ENCODE results near the gene GALNT17.

Gene GALNT17

GRCh38 chr7:71723859-71724258 is 591.9 kb downstream of the GALNT17 start:
- H3K4me3 ChIP-seq (ENCODE audit: low read depth, low read length): no peak overlapping the region
- H4K12ac ChIP-seq (ENCODE audit: low read depth, low read length): no peak overlapping the region
- H3K4me1 ChIP-seq (ENCODE audit: control insufficient read depth in 1 of 2, insufficient read depth in 2 of 2, low read length in 2 of 2): no peaks in the 10 kb centered on the region
- H2BK12ac ChIP-seq (ENCODE audit: low read length): no peak overlapping the region
- H2AFZ ChIP-seq (ENCODE audit: insufficient read depth, low read length, poor library complexity): no peak overlapping the region
- no CpG with 5 or more reads among the region's 7 CpGs for WGBS (ENCODE audit: extremely low coverage, insufficient coverage, insufficient read length)
- no peak overlapping the region for H2AK5ac ChIP-seq (ENCODE audit: low read length)
- H3K4me2 ChIP-seq (ENCODE audit: low read length): no peak overlapping the region
- H4K91ac ChIP-seq (ENCODE audit: low read depth, low read length): no peak overlapping the region
- H3K4ac ChIP-seq (ENCODE audit: low read depth, low read length): no peak overlapping the region
- H3K79me2 ChIP-seq (ENCODE audit: control insufficient read depth, insufficient read depth, low read length, poor library complexity): no peaks in the 10 kb centered on the region
- no peaks in the 10 kb centered on the region for H3K27me3 ChIP-seq (ENCODE audit: insufficient read depth, low read length)
- no peaks in the 10 kb centered on the region for H3K36me3 ChIP-seq (ENCODE audit: control insufficient read depth in 1 of 2, insufficient read depth in 2 of 2, low read length in 2 of 2)
- no peak overlapping the region for H3K14ac ChIP-seq (ENCODE audit: low read length)
- H2BK120ac ChIP-seq (ENCODE audit: insufficient read depth, low read length, poor library complexity): no peak overlapping the region
- H4K8ac ChIP-seq (ENCODE audit: low read depth, low read length): no peak overlapping the region
- no peak overlapping the region for H3K23ac ChIP-seq (ENCODE audit: low read length)
- H3K27ac ChIP-seq (ENCODE audit: low read depth, low read length): no peak overlapping the region
- H3K18ac ChIP-seq (ENCODE audit: low read length): no peak overlapping the region
- no peaks in the 10 kb centered on the region for H3K79me1 ChIP-seq (ENCODE audit: low read length)
- DNase-seq: no peak
- no peak overlapping the region for H2BK5ac ChIP-seq (ENCODE audit: low read depth, low read length, poor library complexity)
- no peaks in the 10 kb centered on the region for H3K9me3 ChIP-seq (ENCODE audit: insufficient read depth, low read depth, low read length)
- no peak overlapping the region for H3K9ac ChIP-seq (ENCODE audit: low read length)

- H3K4ac ChIP-seq (ENCODE audit: low read depth, low read length): no peak overlapping the region
- no peak overlapping the region for H3K9ac ChIP-seq (ENCODE audit: low read length)
- H4K12ac ChIP-seq (ENCODE audit: low read depth, low read length): no peak overlapping the region
- no peaks in the 10 kb centered on the region for H3K9me3 ChIP-seq (ENCODE audit: insufficient read depth, low read depth, low read length)
- H4K91ac ChIP-seq (ENCODE audit: low read depth, low read length): no peak overlapping the region
- no peaks in the 10 kb centered on the region for H3K79me1 ChIP-seq (ENCODE audit: low read length)
- H3K27me3 ChIP-seq (ENCODE audit: insufficient read depth, low read length): no peaks in the 10 kb centered on the region
- H2BK120ac ChIP-seq (ENCODE audit: insufficient read depth, low read length, poor library complexity): no peak overlapping the region
- DNase-seq: no peak
- H2BK5ac ChIP-seq (ENCODE audit: low read depth, low read length, poor library complexity): no peak overlapping the region
- no peak overlapping the region for H3K4me2 ChIP-seq (ENCODE audit: low read length)
- H3K27ac ChIP-seq (ENCODE audit: low read depth, low read length): no peak overlapping the region
- H2AFZ ChIP-seq (ENCODE audit: insufficient read depth, low read length, poor library complexity): no peak overlapping the region
- no peak overlapping the region for H2BK12ac ChIP-seq (ENCODE audit: low read length)
- H3K4me1 ChIP-seq (ENCODE audit: control insufficient read depth in 1 of 2, insufficient read depth in 2 of 2, low read length in 2 of 2): no peaks in the 10 kb centered on the region
- H3K23ac ChIP-seq (ENCODE audit: low read length): no peak overlapping the region
- no peak overlapping the region for H4K8ac ChIP-seq (ENCODE audit: low read depth, low read length)
- H3K18ac ChIP-seq (ENCODE audit: low read length): no peak overlapping the region
- H3K79me2 ChIP-seq (ENCODE audit: control insufficient read depth, insufficient read depth, low read length, poor library complexity): no peaks in the 10 kb centered on the region
- H3K36me3 ChIP-seq (ENCODE audit: control insufficient read depth in 1 of 2, insufficient read depth in 2 of 2, low read length in 2 of 2): no peaks in the 10 kb centered on the region
- no peak overlapping the region for H3K4me3 ChIP-seq (ENCODE audit: low read depth, low read length)
- H3K14ac ChIP-seq (ENCODE audit: low read length): no peak overlapping the region
- H2AK5ac ChIP-seq (ENCODE audit: low read length): no peak overlapping the region
- WGBS (ENCODE audit: extremely low coverage, insufficient coverage, insufficient read length): no CpG with 5 or more reads among the region's 1 CpG
Measured at GRCh38 chr7:71727347-71727746, 595.4 kb downstream of the GALNT17 start.

- H3K4me3 ChIP-seq (ENCODE audit: low read depth, low read length): no peak overlapping the region
- H3K4me2 ChIP-seq (ENCODE audit: low read length): no peak overlapping the region
- H3K9me3 ChIP-seq (ENCODE audit: insufficient read depth, low read depth, low read length): peaks cover 2% of the 10 kb centered on the region
- no peaks in the 10 kb centered on the region for H3K36me3 ChIP-seq (ENCODE audit: control insufficient read depth in 1 of 2, insufficient read depth in 2 of 2, low read length in 2 of 2)
- no peak overlapping the region for H4K91ac ChIP-seq (ENCODE audit: low read depth, low read length)
- no peak overlapping the region for H3K23ac ChIP-seq (ENCODE audit: low read length)
- no peak overlapping the region for H2AK5ac ChIP-seq (ENCODE audit: low read length)
- H4K8ac ChIP-seq (ENCODE audit: low read depth, low read length): no peak overlapping the region
- H3K4ac ChIP-seq (ENCODE audit: low read depth, low read length): no peak overlapping the region
- H3K27me3 ChIP-seq (ENCODE audit: insufficient read depth, low read length): no peaks in the 10 kb centered on the region
- no peak overlapping the region for H4K12ac ChIP-seq (ENCODE audit: low read depth, low read length)
- H3K4me1 ChIP-seq (ENCODE audit: control insufficient read depth in 1 of 2, insufficient read depth in 2 of 2, low read length in 2 of 2): no peaks in the 10 kb centered on the region
- H3K27ac ChIP-seq (ENCODE audit: low read depth, low read length): no peak overlapping the region
- H2BK5ac ChIP-seq (ENCODE audit: low read depth, low read length, poor library complexity): no peak overlapping the region
- no peak overlapping the region for H3K9ac ChIP-seq (ENCODE audit: low read length)
- no peak overlapping the region for H2BK120ac ChIP-seq (ENCODE audit: insufficient read depth, low read length, poor library complexity)
- H3K79me2 ChIP-seq (ENCODE audit: control insufficient read depth, insufficient read depth, low read length, poor library complexity): no peaks in the 10 kb centered on the region
- WGBS (ENCODE audit: extremely low coverage, insufficient coverage, insufficient read length): no CpG with 5 or more reads among the region's 9 CpGs
- no peak for DNase-seq
- H2AFZ ChIP-seq (ENCODE audit: insufficient read depth, low read length, poor library complexity): no peak overlapping the region
- H3K79me1 ChIP-seq (ENCODE audit: low read length): no peaks in the 10 kb centered on the region
- H2BK12ac ChIP-seq (ENCODE audit: low read length): no peak overlapping the region
- H3K18ac ChIP-seq (ENCODE audit: low read length): no peak overlapping the region
- no peak overlapping the region for H3K14ac ChIP-seq (ENCODE audit: low read length)
Measured at GRCh38 chr7:71731740-71732139, 599.8 kb downstream of the GALNT17 start.

DNA sequence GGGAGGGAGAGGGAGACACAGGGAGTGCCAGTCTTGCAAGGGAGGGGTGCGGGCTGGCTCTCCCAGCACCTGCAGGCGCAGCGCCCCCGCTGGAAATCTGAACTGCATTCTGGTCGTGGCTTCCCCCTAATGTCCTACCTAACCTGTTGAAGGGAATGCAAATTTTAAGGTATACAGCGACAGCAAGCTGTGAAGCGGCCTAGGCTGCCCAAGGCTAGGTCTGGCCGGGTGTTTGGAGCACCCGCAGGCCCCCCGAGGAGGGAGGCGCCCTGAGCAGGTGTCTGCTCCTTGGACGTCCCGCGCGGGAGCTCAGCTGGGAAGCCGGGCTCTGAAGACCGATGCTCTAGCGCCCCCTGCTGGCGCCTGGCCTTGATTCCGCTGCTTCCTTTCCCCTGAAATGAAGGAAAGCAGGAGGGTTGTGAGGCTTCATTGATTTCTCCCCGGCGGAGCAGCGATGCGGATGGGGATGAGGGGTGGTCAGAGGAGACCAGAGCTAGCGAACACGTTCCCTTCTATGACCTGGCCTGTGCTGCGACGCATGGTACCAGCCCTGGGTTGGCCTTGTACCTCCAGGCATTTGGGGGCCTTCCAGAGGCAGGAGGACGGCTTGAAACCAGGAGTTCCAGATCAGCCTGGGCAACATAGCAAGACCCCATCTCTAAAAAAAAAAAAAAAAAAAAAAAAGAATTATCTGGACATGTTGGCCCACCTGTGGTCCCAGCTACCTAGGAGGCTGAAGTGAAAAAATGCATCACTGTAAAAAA is 601.3 kb downstream of the GALNT17 start:
- Histone ChIP-seq H2BK12ac (ENCODE audit: low read length) (no peak overlapping the region), H3K79me1 (ENCODE audit: low read length) (no peaks in the 10 kb centered on the region), H4K8ac (ENCODE audit: low read depth, low read length) (no peak overlapping the region), H3K18ac (ENCODE audit: low read length) (no peak overlapping the region), H2AFZ (ENCODE audit: insufficient read depth, low read length, poor library complexity) (no peak overlapping the region), H3K79me2 (ENCODE audit: control insufficient read depth, insufficient read depth, low read length, poor library complexity) (no peaks in the 10 kb centered on the region), H3K27me3 (ENCODE audit: insufficient read depth, low read length) (no peaks in the 10 kb centered on the region), H2AK5ac (ENCODE audit: low read length) (no peak overlapping the region), H4K12ac (ENCODE audit: low read depth, low read length) (no peak overlapping the region), H3K4me2 (ENCODE audit: low read length) (peak overlapping the region; percentile 58), H2BK120ac (ENCODE audit: insufficient read depth, low read length, poor library complexity) (no peak overlapping the region), H3K9ac (ENCODE audit: low read length) (no peak overlapping the region), H3K14ac (ENCODE audit: low read length) (no peak overlapping the region), H3K36me3 (ENCODE audit: control insufficient read depth in 1 of 2, insufficient read depth in 2 of 2, low read length in 2 of 2) (no peaks in the 10 kb centered on the region), H3K4me1 (ENCODE audit: control insufficient read depth in 1 of 2, insufficient read depth in 2 of 2, low read length in 2 of 2) (no peaks in the 10 kb centered on the region), H3K23ac (ENCODE audit: low read length) (no peak overlapping the region), H3K9me3 (ENCODE audit: insufficient read depth, low read depth, low read length) (peaks cover 2% of the 10 kb centered on the region), H4K91ac (ENCODE audit: low read depth, low read length) (no peak overlapping the region), H2BK5ac (ENCODE audit: low read depth, low read length, poor library complexity) (no peak overlapping the region), H3K4ac (ENCODE audit: low read depth, low read length) (no peak overlapping the region), H3K4me3 (ENCODE audit: low read depth, low read length) (no peak overlapping the region), H3K27ac (ENCODE audit: low read depth, low read length) (no peak overlapping the region)
- WGBS (ENCODE audit: extremely low coverage, insufficient coverage, insufficient read length): no CpG with 5 or more reads among the region's 29 CpGs
- peak; percentile 47 to 77 for DNase-seq
